Activated naive CD4-positive, alpha-beta T cell treated with anti-CD3 and anti-CD28 coated beads, Interleukin-2, amount 10 ng/mL, durations not matched to agents 7 days and 5 days (primary cell): ENCODE results near the gene GNA14.
"Not testable (repeated sequence)": the region's sequence is repeated elsewhere in the genome, so short reads cannot be mapped to it uniquely, and the experiment has no call there.

Source experiments
- CTCF ChIA-PET: fragments of 350-600 bp; sonication (Branson Sonifier 250); formaldehyde crosslinking; loops from one replicate; lab custom pipeline; 2021; ENCODE audit warnings: antibody characterized with exemption; lab: Charles Lee
- DNase-seq: peaks from one replicate; pipeline ENCODE4 v3.0.0-alpha.2; 2020
- H3K27ac Mint-ChIP-seq: one replicate; pipeline ENCODE4 v1.8.0; 2021; ENCODE audit warnings: mild to moderate bottlenecking, moderate library complexity, mixed read lengths
- H3K27me3 Mint-ChIP-seq: one replicate; pipeline ENCODE4 v1.8.0; 2021; ENCODE audit warnings: mild to moderate bottlenecking, mixed read lengths
- H3K36me3 Mint-ChIP-seq: one replicate; pipeline ENCODE4 v1.8.0; 2021; ENCODE audit warnings: mixed read lengths
- H3K4me1 Mint-ChIP-seq: one replicate; pipeline ENCODE4 v1.8.0; 2021; ENCODE audit warnings: mixed read lengths
- H3K4me3 Mint-ChIP-seq: one replicate; pipeline ENCODE4 v1.8.0; 2021; ENCODE audit warnings: mild to moderate bottlenecking, moderate library complexity, mixed read lengths
- H3K9me3 Mint-ChIP-seq: one replicate; pipeline ENCODE4 v1.8.0; 2021; ENCODE audit warnings: mixed read lengths

GNA14 gene

DNA sequence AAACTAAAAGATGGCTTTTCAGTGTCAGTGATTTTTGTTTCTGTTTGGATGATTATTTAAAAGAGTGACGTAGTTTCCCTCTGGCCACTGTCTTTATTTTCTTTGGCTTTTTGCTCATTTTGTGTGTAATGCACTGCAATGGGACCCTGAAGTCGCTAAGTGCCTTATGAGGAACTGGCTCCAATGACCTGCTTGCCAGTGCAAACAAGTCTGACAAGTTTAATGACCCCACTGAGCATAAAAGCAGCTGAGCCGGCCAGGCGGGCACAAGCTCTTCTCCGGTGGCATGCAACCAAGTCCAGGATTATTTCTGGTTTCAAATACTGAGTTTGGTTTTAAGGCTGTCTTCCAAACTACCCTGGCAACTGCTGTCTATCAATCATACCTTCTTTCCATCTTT lies 15.6 kb upstream of the GNA14 start:
- no peaks in the 10 kb centered on the region for H3K9me3 Mint-ChIP-seq
- H3K4me3 Mint-ChIP-seq, result no peak overlapping the region
- H3K27ac Mint-ChIP-seq, result no peak overlapping the region
- peaks cover 19% of the 10 kb centered on the region for H3K27me3 Mint-ChIP-seq
- CTCF ChIA-PET, result no interaction called here
- H3K36me3 Mint-ChIP-seq, result no peaks in the 10 kb centered on the region
- no peaks in the 10 kb centered on the region for H3K4me1 Mint-ChIP-seq
- DNase-seq, result no peak

DNA sequence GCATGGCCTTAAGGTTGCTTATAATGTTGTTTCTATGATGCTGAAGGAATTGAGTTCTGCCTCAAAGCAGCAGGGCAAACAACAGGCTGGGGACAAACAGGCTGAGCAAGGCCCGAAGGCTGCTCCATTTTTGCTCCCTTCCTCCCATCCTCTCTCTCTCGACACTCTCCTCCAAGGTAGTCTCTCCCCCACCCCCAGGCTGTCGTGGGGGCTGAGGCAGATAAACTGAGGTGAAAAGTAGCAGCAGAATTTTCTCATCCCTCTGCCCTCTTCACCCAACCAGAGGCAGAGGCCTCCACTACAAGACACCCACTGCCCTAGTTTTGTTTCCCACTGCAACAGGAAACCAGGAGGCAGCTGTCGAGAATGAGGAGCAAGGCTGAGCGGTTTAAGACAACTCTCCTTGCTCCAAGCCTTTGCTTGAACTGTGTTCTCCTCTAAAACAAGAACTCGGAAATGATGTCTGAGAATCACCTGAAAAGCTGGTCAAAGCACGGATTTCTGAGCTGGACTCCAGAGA lies 13.5 kb upstream of the GNA14 start:
- no peaks in the 10 kb centered on the region for H3K36me3 Mint-ChIP-seq
- H3K4me3 Mint-ChIP-seq, result no peak overlapping the region
- H3K4me1 Mint-ChIP-seq, result no peaks in the 10 kb centered on the region
- H3K9me3 Mint-ChIP-seq, result no peaks in the 10 kb centered on the region
- no peak overlapping the region for H3K27ac Mint-ChIP-seq
- CTCF ChIA-PET, result no interaction called here
- DNase-seq, result no peak
- H3K27me3 Mint-ChIP-seq, result peaks cover 19% of the 10 kb centered on the region

DNA sequence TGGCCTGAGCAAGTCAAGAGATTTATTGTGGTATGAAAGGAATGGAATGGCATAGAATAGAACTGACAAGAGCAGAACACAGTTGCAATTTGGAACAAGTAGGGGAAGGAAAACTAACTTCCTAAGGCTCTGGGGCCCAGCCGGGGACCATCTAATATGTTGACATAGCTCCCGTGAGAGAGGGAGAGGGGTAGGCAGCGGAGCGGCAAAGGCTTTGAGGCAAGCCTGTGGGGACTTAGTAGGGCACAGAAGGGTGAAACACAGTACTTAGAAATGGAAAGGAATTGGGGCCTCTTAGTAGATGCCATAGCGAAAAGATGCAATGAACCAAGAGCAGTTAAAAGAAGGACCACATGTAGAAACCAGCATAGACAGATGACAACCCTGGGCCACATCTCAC lies 11.8 kb upstream of the GNA14 start:
- CTCF ChIA-PET, result no interaction called here
- Mint-ChIP-seq H3K27me3 (peaks cover 5% of the 10 kb centered on the region), H3K9me3 (no peaks in the 10 kb centered on the region), H3K4me3 (no peak overlapping the region), H3K4me1 (no peaks in the 10 kb centered on the region), H3K27ac (no peak overlapping the region), H3K36me3 (no peaks in the 10 kb centered on the region)
- no peak for DNase-seq

DNA sequence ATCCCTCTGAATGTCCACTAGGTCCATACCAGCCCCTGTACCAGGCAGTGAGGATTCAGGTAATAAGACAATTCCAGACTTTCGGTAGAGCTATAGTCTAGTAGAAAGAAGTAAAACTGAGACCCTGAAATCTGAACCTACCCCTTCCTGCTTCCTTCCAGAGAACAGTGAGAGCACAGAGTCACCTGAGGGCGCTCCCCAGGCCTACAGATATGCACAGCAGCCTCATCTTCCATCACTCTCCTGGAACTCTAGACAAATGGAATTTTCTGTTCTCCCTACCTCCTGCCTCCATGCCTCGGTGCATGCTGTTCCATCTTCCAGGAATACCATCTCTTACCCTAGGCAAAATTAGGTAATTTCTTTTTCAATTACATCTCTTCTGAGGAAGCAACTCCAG lies 3.1 kb upstream of the GNA14 start:
- Mint-ChIP-seq H3K9me3 (no peaks in the 10 kb centered on the region), H3K27ac (no peak overlapping the region), H3K4me3 (no peak overlapping the region), H3K36me3 (no peaks in the 10 kb centered on the region), H3K27me3 (peaks cover 42% of the 10 kb centered on the region), H3K4me1 (peaks cover 16% of the 10 kb centered on the region)
- no peak for DNase-seq
- CTCF ChIA-PET, result interaction anchor here (0.5 kb wide), 1 partner anchor 49 kb away, joined by 3 read pairs; no protein-coding TSS in a partner anchor

DNA sequence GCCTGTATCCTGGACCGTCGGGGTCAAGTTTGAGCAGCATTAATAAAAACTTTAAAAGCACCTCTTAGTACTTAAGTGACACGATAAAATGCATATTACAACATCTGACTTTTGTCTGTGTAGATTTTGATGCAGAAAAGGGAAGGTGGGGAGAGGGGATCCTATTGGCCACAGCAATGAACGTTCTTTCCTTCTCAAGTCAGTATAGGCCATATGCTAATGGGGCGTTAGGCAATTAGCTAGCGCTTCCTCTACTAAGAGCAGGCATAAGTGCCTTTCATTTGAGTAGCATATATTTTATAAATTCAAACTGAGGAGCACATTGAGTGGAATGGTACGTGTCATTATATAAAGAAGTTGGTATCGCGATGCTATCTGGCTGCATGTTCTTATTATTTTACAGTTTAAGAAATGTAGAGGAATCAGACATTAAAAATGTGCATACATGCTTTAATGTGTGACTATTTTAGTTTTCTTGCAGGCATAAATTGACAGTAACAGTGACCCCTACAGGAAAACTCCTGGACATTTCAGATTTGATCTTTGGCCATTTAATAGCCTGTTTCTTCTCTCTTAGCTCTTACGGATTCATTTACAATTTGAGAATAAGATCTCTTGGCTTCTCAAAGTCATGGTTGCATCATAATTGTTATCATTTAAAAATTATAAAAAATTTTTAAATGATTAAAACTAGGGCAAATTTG lies 1.1 kb upstream of the GNA14 start:
- H3K36me3 Mint-ChIP-seq, result no peaks in the 10 kb centered on the region
- no peak overlapping the region for H3K27ac Mint-ChIP-seq
- CTCF ChIA-PET, result interaction anchor here (0.6 to 1.6 kb wide), 3 partner anchors 9 to 1832 kb away, joined by 3 to 5 read pairs (median 3); no protein-coding TSS in a partner anchor
- peaks cover 16% of the 10 kb centered on the region for H3K4me1 Mint-ChIP-seq
- no peaks in the 10 kb centered on the region for H3K9me3 Mint-ChIP-seq
- DNase-seq, result no peak
- H3K27me3 Mint-ChIP-seq, result peaks cover 55% of the 10 kb centered on the region
- no peak overlapping the region for H3K4me3 Mint-ChIP-seq

DNA sequence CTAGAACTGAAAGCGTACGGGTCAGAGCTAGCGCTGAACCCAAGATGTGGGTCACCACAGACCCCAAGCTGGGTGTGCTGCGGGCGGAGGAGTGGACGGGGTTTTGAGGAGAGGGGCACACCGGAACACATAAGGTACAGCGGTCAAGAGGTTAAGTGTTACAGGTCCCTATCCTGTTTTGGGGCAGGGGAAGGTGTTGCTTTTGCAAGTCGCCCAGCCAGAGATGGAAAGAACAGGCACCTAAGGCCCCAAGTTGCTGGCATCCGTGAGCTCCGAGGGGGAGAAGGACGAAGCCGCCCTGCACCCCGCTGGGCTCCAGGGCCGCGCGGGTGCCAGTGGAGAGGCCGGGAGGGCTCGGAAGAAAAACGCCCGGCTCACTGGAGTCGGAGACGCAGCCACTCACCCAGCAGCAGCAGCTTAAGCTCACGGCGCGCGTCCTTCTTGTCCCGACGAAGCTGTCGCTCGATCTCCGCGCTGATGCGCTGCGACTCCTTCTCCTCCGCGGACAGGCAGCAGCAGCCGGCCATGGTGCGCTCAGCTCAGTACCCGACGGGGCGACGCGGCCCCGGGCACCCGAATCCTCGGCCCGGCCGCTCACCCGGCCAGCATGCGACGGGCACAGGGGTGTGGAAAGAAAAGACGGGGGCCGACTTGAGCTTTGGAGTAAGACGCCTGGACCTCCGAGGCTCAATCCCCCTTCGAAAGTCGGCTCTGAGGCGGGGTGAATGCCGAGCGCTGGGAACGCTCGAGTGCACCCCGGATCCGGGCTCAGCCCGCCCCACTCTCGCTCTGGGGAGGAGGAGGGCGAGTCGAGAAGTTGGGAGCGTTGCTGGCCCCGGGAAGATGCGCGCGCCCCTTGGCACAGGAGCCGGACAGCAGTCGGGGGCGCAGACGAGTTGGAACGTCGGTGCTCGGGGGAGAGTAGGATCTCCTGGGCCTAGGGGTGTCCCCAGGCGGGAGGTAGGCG lies 572 bp downstream of the GNA14 start:
- CTCF ChIA-PET, result interaction anchor here (1.5 to 1.6 kb wide), 2 partner anchors 104 to 214 kb away, joined by 5 read pairs; no protein-coding TSS in a partner anchor
- Mint-ChIP-seq H3K4me1 (peaks cover 16% of the 10 kb centered on the region), H3K27me3 (peaks cover 59% of the 10 kb centered on the region), H3K36me3 (no peaks in the 10 kb centered on the region), H3K4me3 (peak overlapping the region; percentile 58), H3K9me3 (no peaks in the 10 kb centered on the region), H3K27ac (no peak overlapping the region)
- no peak for DNase-seq

DNA sequence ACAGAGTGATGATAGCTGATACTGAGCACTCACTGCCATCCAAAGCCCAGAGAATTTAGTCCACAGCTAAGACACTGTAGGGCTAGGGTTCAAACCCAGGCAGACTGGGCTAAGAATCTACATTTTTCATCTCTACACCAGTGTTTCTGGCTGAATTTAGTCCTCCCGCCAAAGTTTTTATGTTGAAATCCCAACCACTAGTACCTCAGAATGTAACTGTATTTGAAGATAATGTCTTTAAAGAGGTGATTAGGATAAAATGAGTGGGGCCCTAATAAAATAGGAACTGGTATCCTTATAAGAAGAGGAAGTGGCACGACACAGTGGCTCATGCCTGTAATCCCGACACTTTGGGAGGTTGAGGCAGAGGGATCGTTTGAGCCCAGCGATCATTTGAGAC lies 4.3 kb downstream of the GNA14 start:
- Mint-ChIP-seq H3K27ac (no peak overlapping the region), H3K4me3 (no peak overlapping the region), H3K36me3 (no peaks in the 10 kb centered on the region), H3K27me3 (peaks cover 44% of the 10 kb centered on the region), H3K4me1 (peaks cover 13% of the 10 kb centered on the region), H3K9me3 (no peaks in the 10 kb centered on the region)
- CTCF ChIA-PET, result no interaction called here
- DNase-seq, result no peak

DNA sequence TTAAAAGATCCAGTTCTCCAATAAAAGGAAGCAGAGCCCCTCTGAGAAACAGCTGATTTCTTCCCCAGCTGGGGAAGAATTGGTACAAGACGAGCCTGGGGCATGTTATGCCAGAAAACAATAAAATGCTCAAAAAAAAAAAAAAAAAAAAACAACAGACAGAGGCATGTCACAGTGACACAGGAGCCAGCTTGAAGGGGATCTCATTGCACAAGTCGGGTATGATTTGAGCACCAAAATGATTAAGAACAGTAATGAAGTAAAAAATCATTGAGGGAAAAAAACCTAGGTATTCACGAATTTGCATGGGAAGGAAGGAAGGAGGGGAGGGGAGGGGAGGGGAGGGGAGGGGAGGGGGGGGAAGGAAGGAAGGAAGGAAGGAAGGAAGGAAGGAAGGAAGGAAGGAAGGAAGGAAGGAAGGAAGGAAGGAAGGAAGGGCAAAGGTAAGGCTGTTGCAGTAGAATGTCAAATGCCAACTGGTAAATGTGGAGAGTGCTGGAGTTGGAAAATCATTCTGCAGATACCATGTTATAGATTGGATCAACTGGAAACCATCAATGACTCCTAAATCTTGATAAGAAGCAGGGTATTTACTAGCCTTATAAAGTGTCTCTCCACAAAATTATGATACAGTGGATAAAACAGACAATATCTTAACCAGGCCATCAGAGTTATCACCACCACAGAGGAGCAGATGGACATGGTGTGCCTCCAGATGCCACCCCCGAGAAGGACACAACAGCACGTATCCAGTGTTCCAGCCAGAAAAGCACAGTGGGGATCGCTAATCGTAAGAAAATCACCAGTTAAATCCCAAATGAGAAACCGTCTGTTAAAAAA lies 7.2 kb downstream of the GNA14 start:
- CTCF ChIA-PET, result no interaction called here
- no peaks in the 10 kb centered on the region for H3K36me3 Mint-ChIP-seq
- no peaks in the 10 kb centered on the region for H3K9me3 Mint-ChIP-seq
- H3K27me3 Mint-ChIP-seq, result peaks cover 23% of the 10 kb centered on the region
- DNase-seq, result no peak
- H3K4me1 Mint-ChIP-seq, result no peaks in the 10 kb centered on the region
- no peak overlapping the region for H3K4me3 Mint-ChIP-seq
- no peak overlapping the region for H3K27ac Mint-ChIP-seq

DNA sequence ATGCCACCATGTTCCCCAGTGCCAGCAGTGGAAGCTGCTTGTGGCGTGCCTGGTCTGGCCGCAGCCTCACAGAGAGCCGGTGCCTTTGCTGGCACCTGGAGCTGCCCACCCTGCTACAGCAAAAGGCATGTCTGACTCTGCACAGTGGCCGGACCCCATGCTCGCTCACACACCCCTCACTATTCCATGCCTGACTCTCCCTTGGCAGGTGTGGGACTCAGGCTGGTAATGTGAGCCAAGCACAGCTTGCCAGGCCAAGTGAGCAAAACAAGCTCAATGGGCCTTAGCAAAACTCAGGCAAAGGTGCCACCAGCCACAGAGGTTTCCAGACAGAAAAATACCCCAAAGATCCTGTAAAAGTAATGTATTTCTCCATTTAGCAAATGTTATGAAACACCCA lies 15.5 kb downstream of the GNA14 start:
- H3K9me3 Mint-ChIP-seq, result no peaks in the 10 kb centered on the region
- no peak overlapping the region for H3K27ac Mint-ChIP-seq
- H3K36me3 Mint-ChIP-seq, result no peaks in the 10 kb centered on the region
- no peak overlapping the region for H3K4me3 Mint-ChIP-seq
- H3K27me3 Mint-ChIP-seq, result peaks cover 12% of the 10 kb centered on the region
- CTCF ChIA-PET, result no interaction called here
- DNase-seq, result no peak
- no peaks in the 10 kb centered on the region for H3K4me1 Mint-ChIP-seq

DNA sequence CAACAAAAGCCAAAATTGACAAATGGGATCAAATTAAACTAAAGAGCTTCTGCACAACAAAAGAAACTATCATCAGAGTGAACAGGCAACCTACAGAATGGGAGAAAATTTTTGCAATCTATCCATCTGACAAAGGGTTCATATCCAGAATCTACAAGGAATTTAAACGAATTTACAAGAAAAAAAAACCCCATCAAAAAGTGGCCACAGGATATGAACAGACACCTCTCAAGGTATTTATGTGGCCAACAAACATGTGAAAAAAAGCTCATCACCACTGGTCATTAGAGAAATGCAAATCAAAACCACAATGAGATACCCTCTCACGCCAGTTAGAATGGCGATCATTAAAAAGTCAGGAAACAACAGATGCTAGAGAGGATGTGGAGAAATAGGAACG lies 19.3 kb downstream of the GNA14 start:
- H3K4me3 Mint-ChIP-seq, H3K27me3 Mint-ChIP-seq, DNase-seq, H3K9me3 Mint-ChIP-seq, H3K36me3 Mint-ChIP-seq, CTCF ChIA-PET, H3K27ac Mint-ChIP-seq, H3K4me1 Mint-ChIP-seq: not testable (repeated sequence)

DNA sequence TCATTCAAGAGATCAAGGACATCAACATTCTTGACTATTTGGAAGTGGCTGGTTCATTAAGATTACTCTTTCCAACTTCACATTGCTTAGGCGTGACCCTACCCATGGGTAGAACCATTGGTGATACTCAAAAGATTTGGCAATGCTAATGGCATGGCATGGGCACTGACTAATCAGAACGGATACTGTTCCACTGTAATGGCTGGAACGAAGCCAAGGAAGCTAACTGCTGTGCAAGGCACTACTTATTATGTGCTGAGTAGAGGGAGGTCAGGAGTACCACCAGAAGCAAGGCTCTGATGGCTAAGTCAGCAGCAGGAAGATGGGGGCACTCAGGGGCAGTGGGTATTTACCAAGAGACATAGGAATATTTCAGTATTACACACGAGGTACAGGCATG lies 31.9 kb downstream of the GNA14 start:
- Mint-ChIP-seq H3K4me3 (no peak overlapping the region), H3K4me1 (no peaks in the 10 kb centered on the region), H3K9me3 (no peaks in the 10 kb centered on the region), H3K36me3 (no peaks in the 10 kb centered on the region), H3K27me3 (peaks cover 4% of the 10 kb centered on the region), H3K27ac (no peak overlapping the region)
- DNase-seq, result no peak
- CTCF ChIA-PET, result no interaction called here

DNA sequence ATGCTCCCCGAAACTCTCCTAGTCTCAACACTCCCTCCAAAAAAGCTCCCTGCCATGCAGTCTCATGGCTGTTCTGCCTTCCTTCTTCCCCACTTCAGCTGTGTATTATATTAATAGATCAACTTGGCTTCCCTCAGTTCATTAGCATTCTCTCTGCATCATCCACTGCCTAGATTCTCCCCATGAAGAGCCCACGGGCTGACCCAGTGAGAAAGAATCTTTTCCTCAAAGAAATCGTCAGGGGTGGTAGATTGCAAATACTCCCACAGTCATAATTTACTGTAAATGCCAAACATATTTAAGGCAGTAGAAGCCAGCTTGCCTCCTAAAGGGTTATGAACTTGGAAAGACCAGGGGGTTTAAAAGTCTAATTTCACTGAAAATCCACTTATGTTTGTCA lies 33.5 kb downstream of the GNA14 start:
- Mint-ChIP-seq H3K4me1 (no peaks in the 10 kb centered on the region), H3K27ac (no peak overlapping the region), H3K36me3 (no peaks in the 10 kb centered on the region), H3K4me3 (no peak overlapping the region), H3K9me3 (no peaks in the 10 kb centered on the region), H3K27me3 (peaks cover 6% of the 10 kb centered on the region)
- CTCF ChIA-PET, result no interaction called here
- DNase-seq, result no peak

DNA sequence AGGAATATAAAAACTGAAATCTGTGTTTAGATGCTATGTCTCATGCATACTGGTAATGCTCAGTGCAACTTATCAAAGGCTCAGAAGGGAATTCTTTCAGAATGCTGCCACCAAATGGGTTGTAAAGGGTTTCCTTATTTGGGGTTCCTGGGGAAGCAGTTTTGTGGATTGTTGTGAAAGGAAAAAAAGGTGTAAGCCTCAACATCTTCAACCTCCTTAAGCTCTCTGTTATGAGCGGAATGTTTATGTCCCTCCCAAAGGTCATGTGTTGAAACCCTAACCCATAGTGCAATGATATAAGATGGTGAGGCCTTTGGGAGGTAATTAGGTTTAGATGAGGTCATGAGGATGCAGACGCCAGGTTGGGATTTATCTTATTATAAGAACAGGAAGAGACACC lies 41.6 kb downstream of the GNA14 start:
- CTCF ChIA-PET, result no interaction called here
- Mint-ChIP-seq H3K4me3 (no peak overlapping the region), H3K36me3 (no peaks in the 10 kb centered on the region), H3K4me1 (no peaks in the 10 kb centered on the region), H3K27ac (no peak overlapping the region), H3K27me3 (peaks cover 8% of the 10 kb centered on the region), H3K9me3 (no peaks in the 10 kb centered on the region)
- no peak for DNase-seq
